GM18873 (cell line): ENCODE measurements around the gene NRXN3.

Experiments used
- ATAC-seq: cut with Tn5 transposase; IDR thresholded peaks from one replicate; pipeline ENCODE4 v1.9.1; 2021; ENCODE audit warnings: mild to moderate bottlenecking, moderate library complexity, moderate number of reproducible peaks; ENCODE audit not compliant: unreplicated experiment, low FRiP score

The NRXN3 gene

DNA sequence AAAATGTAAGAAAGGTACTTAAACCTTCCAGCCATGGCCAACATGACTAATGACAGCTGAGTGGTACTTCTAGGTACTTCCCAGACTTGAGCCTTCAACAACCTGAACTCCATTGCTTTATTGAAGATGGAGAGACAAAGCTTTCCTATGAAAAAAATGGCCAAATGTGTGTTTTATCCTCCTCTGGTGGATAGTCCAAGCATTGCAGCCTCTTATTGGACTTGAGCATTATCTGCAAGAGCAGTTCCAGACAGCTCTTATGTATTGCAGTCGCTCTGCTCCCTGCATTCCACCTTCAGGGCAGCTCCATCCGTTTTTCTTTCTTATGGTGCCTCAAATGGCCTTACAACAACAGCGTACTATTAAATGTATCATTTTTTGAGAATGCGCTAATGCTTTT is 588.2 kb downstream of the NRXN3 start:
- ATAC-seq: peak; percentile 58

DNA sequence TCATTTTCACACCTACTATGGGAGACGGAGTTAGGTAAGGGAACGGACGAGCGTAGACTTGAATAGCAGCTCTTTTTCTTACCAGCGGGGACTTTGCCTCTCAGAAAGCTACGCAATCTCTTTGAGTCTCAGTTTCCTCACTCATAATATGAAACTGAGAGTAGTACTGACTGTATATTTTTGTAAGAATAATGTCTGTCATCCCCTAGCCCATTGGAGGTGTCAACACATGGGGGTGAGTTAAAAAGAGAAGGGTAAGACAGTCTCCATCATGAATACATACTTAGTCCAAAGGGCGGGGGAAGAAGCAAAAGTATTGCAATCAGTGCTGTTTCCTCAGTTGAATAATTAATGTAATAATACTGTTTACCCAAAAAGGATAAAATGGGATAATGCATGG is 592.2 kb downstream of the NRXN3 start:
- no peak for ATAC-seq

DNA sequence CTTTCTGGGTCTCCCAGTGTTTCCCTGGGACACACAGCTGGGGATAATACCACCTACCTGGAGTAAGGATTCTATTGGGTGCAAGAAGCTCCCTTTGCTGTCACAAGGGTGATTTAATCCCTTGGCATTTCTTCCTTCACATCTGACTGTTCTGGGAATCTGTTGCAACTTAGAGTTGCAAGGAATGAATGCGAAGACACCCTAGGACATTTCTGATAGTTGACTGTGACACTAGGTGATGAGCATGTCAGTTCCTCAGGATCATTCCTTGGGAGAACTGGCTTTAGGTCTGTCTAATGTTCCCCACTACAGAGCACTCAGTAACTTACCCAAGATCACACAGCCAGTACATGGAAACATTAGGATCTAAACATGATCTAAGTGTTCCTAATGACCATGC is 593.6 kb downstream of the NRXN3 start:
- ATAC-seq: no peak

DNA sequence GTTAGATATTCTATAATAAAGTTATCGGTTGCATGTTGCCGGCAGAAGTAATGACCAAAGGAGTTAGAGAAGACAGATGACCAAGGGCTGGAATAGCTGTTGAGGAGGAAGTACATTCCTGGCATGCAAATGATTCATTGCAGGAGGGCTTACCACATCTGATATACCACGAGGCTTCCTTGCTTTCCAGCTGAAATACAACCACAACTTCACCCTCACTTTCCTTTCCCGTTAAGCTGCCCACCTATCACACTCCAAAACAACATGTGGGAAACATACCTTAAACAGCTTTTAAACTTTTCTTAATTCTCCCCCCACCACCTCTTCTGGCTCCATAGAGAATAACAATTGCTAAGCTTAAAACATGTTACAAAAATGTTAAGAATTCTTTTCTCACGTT is 594.1 kb downstream of the NRXN3 start:
- no peak for ATAC-seq

DNA sequence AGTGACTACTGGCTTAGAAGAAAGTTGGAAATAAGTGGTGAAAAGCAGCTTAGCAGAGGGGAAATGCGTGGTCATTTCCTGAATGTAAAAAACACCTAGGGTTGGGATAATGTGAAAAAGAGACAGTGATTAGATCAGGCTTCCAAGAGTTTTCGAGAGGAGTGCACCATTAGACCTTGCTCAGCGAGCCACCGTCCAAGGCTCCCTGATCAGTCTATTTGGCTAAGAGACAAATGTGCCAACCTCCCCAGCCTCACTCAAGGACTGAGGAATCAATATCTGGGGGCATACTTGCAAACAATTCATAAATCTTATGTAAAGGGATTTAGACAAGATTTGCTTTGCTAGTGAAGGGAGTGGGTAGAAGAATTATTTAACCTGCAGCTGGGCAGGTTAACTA is 594.5 kb downstream of the NRXN3 start:
- ATAC-seq: no peak

DNA sequence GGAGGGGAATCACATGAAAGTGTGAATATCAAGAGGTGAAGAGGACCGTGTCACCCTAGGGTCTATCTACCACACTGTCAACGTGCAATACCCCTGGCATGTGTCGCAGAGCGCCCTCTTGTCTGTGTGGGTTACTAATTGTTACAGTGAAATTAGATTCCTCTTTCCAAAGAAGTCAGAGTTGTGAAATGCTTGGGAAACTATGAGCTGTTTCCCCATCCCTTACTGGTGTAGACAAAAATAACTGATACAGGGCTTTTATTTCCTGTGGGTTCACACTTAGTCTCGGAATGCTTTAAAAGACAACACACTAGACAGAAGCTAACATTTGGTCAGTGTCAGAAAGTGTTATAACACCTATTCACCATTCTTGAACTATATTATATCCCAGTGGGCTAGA is 597.3 kb downstream of the NRXN3 start:
- ATAC-seq: no peak

DNA sequence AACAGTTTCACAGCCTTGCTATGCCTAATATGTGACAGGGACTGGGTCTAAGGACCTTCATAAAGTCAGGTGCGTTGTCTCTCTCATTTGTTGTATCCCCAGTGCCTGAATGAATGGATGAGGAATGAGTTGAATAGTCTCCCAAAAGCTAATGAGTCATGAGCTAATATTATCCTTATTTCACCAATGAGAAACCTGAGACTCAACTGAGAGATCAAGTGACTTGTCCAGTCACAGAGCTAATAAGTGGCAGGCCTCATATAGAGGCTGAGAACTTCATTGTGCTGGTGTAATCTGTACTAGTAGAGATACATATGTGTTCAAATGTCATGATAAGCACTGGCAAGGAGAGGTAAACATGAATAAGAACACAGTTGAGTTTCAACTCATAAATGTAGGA is 612.4 kb downstream of the NRXN3 start:
- no peak for ATAC-seq

DNA sequence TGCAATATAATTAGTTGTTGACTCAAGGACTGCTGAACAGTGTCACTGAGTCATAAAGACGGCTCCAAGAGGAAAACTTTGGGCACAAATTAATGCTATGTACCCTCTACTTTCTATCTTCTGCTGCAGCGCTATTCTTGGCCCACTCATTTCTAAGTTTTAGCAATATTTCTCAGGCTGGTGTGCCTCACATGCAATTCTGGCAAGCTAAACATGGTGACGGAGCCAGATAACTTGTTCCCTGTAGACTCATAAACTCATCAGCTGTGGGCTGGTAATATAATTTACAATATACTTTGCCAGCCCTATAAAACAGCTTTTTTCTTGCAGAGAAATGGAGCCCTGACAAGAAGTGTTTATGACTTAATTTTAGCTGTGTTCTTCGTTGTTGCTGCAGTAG is 615.1 kb downstream of the NRXN3 start:
- no peak for ATAC-seq

DNA sequence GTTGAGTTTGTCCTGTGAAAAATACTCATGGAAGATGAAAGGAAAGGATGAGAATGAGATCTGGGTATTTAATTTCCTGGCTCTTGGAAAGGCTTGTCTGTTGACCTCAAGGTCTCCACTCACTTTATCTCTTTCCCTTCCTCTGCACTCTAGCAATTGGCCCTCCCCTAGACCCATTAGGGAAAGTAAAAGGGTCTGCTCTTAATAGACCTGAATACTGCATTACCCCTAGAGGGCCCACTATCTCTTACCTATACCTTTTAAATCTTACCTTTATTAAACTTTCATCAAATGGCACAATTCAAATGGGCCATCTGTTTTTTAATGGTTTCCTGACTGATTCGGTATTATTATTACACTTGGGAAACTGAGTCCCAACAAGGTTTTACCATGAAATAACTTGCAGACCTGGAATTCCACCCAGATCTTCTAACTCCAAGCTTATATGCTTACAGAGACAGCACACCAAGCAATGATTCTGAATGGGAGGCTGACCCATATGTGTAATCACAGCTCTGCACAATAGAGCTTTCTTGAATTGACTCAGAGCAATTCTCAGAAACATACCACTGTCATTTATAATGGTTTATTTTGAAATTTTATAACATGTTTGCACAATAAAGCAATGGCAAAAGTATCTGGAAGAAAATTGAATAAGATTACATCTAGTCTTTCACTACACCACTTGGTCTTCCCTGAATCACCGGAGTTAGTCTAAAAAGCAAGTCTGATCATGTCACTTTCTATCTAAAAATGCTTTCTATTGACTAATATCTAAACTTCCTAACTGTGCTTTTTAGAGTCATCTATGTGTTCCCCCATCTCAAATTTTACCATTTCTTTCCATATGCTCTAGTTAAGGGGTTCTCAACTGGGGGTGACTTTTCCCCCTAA is 618.5 kb downstream of the NRXN3 start:
- no peak for ATAC-seq

DNA sequence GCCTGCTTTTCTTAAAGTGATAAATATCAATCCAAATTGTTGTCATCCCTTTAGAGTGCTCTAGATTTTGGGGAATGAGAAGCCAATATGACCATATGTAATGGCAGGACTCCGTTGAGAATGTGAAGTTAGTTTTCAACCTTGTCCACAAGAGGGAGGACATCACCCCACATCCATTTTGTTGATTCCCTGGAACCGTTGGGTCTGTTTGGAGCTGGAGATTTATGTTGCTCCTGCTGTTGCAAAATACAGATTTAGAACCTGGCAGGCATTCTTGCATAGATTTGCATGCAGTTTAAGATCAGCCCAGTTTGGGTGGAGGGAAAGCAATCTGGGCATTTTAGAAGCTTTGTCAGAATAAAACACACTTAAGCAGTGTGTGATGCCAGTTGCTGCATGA is 620.1 kb downstream of the NRXN3 start:
- no peak for ATAC-seq

DNA sequence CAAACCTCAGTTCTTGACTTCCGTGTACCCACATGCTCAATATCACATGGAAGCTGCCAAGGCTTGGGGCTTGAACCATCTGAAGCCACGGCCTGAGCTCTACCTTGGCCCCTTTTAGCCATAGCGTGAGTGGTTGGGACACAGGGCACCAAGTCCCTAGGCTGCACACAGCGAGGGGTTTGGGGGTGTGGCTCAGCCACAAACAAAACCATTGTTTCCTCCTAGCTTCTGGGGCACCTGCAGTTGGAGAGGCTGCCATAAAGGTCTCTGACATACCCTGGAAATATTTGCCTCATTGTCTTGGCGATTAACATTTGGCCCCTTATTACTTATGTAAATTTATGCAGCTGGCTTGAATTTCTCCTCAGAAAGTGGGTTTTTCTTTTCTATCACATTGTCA is 628.6 kb downstream of the NRXN3 start:
- ATAC-seq: no peak

DNA sequence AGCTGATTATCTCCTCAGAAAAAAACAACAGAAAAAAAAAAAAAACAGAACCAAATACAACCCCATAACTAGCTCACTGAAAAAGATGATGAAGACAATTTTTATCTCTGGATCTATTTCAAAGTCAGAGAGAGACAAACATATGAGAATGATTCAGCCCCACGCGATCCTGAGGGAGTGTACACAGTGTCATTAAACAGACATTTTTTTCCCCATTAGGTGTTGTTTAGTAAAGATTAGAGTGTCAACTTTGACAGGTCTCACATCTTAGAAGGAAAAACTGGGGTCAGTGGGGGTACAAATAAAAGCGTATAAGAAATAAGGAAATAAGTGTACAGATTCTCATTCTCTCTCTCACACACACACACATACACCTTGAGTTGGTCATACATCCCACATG is 635.4 kb downstream of the NRXN3 start:
- ATAC-seq: no peak

DNA sequence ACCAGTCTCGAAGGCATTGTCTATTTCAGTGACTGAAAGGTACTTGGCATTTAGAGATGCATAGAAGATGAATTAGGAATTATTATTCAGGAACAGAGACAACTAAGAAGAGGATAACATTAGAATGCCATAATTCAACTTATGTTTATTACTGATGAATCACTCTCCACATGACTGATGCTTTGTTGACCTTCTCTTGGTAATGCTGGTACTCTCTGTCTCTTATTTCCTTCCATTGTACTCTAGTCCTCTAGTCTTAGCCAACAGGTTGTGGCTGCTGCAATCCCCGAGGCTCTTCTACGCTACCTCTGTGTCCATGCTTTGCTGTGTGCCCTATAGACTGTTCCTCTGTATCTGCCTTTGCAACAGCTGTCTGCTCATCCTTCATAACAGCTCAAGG is 652.9 kb downstream of the NRXN3 start:
- no peak for ATAC-seq

DNA sequence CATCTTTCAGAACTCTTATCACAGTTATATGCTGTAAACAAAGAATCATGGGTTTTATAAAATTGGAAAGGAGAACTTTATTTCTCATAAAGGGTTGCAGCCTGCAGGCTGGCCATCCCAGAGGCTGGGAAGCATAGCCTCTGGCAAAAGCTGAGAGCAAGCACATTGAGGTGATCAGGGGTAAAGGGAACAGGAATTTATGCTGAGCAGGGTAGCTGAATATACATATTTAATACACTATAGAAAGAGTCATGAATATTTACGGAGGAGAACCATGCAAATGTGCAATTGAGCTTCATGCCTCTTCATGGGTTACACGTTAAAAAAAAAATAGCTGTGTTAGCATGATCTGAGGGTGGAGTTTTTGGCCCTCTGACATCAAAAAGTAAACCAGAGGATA is 653.3 kb downstream of the NRXN3 start:
- no peak for ATAC-seq

DNA sequence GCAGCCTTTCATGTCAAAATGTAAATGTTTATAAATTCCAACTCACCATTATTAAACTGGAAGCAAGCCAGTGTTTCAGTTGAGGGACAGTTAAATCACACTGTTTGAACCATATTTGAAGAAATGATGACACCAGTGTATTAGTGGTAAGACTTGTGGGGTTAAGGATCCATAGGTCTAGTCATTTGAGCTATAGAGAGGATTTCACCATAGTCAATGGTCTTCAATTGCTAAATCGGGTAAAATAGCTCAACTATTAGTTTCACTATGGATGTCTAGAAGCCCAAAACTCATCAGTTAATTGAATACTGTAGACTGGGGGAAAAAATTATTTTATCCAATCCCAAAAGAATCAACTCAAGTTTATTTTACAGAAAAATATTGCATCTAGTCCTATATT is 659.1 kb downstream of the NRXN3 start:
- peak; percentile 85 for ATAC-seq

DNA sequence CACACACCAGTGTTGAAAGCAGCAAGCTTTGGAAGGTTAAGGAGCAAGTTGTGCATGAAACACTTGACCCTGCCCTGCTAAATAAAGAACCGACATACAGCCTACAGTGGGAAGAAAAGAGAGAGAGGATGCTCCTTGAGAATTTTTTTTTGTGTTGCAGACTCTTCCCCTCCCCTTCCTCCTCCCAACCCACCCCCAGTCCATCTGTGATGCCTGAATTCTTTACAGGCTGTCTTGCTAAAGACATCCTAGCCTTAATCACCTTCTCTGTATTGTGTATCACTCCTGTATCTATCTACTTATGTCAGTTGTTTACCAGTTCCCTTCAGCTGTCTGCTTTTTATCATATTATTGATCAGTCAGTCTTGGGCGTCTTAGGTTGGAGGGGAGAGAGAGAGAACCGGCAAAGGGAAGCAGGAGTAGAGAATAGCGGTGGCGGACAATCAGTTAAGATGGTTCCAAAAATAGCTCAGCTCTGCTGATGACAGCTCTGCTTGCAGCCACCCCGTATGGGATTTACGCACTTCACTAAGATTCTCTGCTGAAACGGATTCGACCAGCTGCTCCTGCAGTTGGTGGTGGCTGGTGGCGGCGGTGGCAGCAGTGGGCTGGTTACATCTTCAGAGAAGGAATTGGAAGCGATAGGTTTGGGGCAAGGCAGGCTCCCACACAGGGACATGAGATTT is 664.7 kb downstream of the NRXN3 start:
- no peak for ATAC-seq

DNA sequence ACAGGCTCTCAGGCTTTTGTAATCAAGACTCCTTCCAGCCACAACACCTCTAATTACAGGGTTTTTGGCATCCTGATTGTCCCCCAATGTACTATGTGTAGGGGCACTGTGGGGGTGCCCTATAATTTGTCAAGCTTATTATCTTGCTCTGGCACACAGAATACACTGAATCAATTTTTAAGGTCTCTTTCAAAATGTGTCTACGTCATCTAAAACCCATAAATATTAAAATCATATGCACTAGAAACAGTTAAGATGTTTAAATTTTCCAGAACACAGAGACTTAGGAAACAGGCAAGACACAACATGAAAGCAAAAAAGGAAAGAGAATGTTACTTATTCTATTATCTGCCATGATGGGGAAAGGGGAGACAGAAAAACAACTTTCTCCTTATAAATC is 665.7 kb downstream of the NRXN3 start:
- no peak for ATAC-seq

DNA sequence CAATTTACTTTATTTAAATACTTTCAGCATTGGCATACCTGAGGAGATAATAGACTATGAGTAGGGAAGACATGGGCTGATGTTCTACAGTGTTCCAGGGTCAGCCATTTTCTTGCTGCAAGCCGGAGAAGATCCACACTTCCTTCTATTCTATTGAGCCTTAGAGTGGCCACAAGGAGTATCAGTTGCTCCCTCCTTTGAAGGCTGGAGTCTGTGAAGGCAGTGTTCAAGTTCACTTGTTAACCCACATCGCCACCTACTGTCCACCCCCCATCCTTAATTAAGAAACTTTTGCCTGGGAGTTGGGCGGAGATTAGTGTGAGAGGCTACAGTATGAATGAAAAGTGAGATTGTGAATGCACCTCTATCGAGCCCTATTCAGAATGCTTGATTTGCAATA is 666.6 kb downstream of the NRXN3 start:
- ATAC-seq: no peak

DNA sequence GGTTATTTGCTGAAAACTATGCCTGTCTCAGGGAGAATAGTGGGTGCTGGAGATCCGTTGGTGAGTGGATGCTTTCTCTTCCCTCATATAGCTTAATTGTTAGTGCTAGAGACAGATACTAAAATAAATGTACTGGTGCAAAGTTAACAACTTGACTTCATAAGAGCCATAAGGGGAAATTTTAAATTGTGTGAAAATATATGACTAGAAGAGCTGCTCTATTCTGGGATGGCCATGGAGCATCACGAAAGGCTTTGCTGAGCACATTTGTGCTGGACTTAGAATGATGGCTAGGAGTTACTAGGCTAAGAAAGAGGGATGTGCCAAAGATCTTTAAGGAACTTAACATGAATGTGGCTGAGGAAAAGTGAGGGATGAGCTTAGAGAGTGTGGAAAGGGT is 668.8 kb downstream of the NRXN3 start:
- ATAC-seq: no peak

DNA sequence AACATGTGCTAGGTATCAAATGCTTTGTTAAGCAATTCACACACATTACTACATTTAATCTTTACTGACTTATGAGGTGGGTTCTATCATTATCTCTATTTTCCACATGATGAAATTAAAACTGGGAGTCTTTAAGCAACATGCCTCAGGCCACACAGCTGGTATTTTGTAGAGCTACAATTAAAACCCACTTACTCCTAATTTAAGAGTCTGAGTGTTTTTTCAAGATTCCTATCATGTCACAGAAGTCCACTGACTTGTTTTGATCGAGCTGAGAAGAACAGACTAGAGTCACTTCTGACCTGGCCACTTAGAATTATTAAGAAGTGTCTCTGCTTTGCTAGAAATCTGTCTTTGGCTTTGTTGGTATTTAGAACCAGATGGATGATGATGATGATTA is 670.7 kb downstream of the NRXN3 start:
- no peak for ATAC-seq

DNA sequence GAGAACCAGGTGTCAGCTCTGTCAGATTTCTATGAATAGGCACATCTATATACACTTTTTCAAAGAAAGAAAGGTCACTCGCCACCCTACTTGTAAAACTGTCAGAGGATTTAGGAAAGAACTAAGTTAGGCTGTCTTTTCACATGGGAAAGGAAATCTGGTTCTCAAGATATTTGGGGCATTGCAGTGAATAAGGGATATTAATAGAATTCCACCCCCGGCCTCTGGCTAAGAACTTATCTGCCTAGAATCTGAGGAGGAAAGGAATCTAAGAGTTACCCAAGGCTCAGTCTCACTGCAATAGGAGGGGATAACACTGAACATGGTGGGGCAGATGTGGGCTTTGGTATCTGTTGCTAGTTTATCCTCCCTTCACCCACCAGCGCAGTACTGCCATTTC is 677.6 kb downstream of the NRXN3 start:
- no peak for ATAC-seq

DNA sequence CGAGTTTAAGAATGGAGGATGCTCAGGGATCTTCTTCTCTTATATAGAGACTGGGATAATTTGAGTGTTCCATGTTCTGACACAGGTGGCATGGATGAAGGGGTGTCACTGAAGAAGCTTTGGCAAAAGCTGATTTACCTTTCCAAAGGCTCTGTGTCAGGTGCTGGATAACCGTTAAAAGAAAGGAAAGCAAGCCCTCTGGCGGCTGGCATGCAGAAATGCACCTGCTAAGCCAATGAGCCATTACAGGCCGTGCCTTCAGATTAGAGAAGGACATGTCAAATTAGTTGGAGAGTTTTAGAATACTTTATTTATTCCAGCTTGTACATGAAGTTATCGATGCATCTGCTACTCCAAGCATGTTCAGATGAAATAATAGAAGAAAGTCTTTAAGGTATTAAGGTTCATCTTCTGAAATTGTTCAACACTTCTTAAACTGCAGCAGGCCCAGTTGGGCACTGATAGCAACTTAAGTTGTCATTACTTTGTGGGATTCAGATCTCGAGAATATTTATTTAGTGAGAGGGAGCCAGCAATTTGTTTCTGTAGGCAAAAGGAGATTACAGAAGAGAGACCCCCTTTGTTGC is 678.2 kb downstream of the NRXN3 start:
- peak; percentile 83 for ATAC-seq
